Endothelial cell of umbilical vein (primary cell): Measurements from ENCODE around the gene CHN2. TPM values are rescaled to one million over a fixed set of nuclear protein-coding genes. Genes with fewer than 3 reads are reported as not detected.

Experiments
- BruUV-seq: library from RNA; stranded (reverse); fragments of 400-500 nt; replicated peaks from 2 replicates; lab custom pipeline; 2021; lab: Mats Ljungman, UMichigan
- CTCF ChIA-PET: fragments of 300-600, 350-600 bp; sonication (Branson Sonifier 250); formaldehyde crosslinking; loops from one replicate; lab custom pipeline; 2021; ENCODE audit warnings: antibody characterized with exemption, inconsistent platforms; lab: Charles Lee
- POLR2A ChIA-PET: fragments of 300-600, 350-600 bp; sonication (Branson Sonifier 250); formaldehyde crosslinking; loops from one replicate; lab custom pipeline; 2021; ENCODE audit warnings: antibody characterized with exemption, inconsistent platforms; lab: Charles Lee
- DNase-seq: peaks from one replicate; pipeline ENCODE4 v3.0.0-alpha.2; 2011; ENCODE audit warnings: low read depth, low spot score
- FAIRE-seq: peaks from 2 replicates; lab custom pipeline; 2011; peaks lifted over from hg19 to GRCh38; lab: Jason Lieb, UNC
- H2AFZ ChIP-seq: 2 replicates; pipeline ENCODE4 v1.6.0; 2012; ENCODE audit warnings: low read depth, low read length, control low read depth, inconsistent platforms
- H3K27ac ChIP-seq: 2 replicates; pipeline ENCODE4 v1.5.1; 2011; ENCODE audit warnings: low read depth, mild to moderate bottlenecking, control low read depth, low read length, moderate library complexity; ENCODE audit not compliant: insufficient read depth
- H3K27me3 ChIP-seq, 2 experiments: 2 replicates each; pipeline versions ENCODE4 v1.6.0 to v1.6.1; 2011; ENCODE audit warnings: low read length in 2 of 2, mixed read lengths in 1 of 2; ENCODE audit not compliant: control insufficient read depth in 2 of 2, insufficient read depth in 2 of 2
- H3K36me3 ChIP-seq, 2 experiments: 2 replicates in 1 of 2; 3 replicates in 1 of 2; pipeline ENCODE4 v1.5.1; 2011; ENCODE audit warnings: low read length in 2 of 2, mild to moderate bottlenecking in 1 of 2, moderate library complexity in 1 of 2; ENCODE audit not compliant: control insufficient read depth in 2 of 2, insufficient read depth in 2 of 2; ENCODE audit errors: extremely low read depth in 1 of 2
- H3K4me1 ChIP-seq: 3 replicates; pipeline ENCODE4 v1.5.1; 2011; ENCODE audit warnings: mild to moderate bottlenecking, low read length; ENCODE audit not compliant: control insufficient read depth, insufficient read depth; ENCODE audit errors: extremely low read depth
- H3K4me2 ChIP-seq: 2 replicates; pipeline ENCODE4 v1.6.1; 2011; ENCODE audit warnings: low read length, control low read depth, mixed read lengths; ENCODE audit not compliant: insufficient read depth
- H3K4me3 ChIP-seq, 3 experiments: fragments of 200-600 bp in 1 of 3; sonication (generic), shearing (Covaris generic) in 1 of 3; replicated peaks in 1 of 3; 2 replicates each; pipeline ENCODE4 v1.5.1; 2011 to 2016; ENCODE audit warnings: control low read depth in 3 of 3, low read length in 3 of 3, mild to moderate bottlenecking in 2 of 3, inconsistent platforms in 1 of 3, low read depth in 1 of 3, moderate library complexity in 1 of 3; ENCODE audit not compliant: insufficient read depth in 1 of 3
- H3K79me2 ChIP-seq: 2 replicates; pipeline ENCODE4 v1.6.0; 2012; ENCODE audit warnings: low read length, inconsistent platforms; ENCODE audit not compliant: control insufficient read depth, insufficient read depth
- H3K9ac ChIP-seq: replicated peaks from 2 replicates; pipeline ENCODE3; 2011; ENCODE audit warnings: low read length, control low read depth; ENCODE audit not compliant: insufficient read depth; ENCODE audit errors: extremely low read depth
- H3K9me1 ChIP-seq: replicated peaks from 3 replicates; pipeline ENCODE4 v1.6.0; 2011; ENCODE audit warnings: mild to moderate bottlenecking, low read length; ENCODE audit not compliant: control insufficient read depth, insufficient read depth; ENCODE audit errors: extremely low read depth
- H3K9me3 ChIP-seq: replicated peaks from 2 replicates; pipeline ENCODE4 v1.5.1; 2012; ENCODE audit warnings: low read length, inconsistent platforms; ENCODE audit not compliant: control insufficient read depth, insufficient read depth
- H4K20me1 ChIP-seq: replicated peaks from 2 replicates; pipeline ENCODE3; 2011; ENCODE audit warnings: mild to moderate bottlenecking, low read length; ENCODE audit not compliant: control insufficient read depth, insufficient read depth; ENCODE audit errors: extremely low read depth
- CTCF ChIP-seq, 2 donors: IDR thresholded peaks; 1 replicate in 1 of 2; 2 replicates in 1 of 2; pipeline ENCODE4 v1.5.1; 2011; ENCODE audit warnings: low read length in 2 of 2, mild to moderate bottlenecking in 2 of 2, moderate library complexity in 2 of 2, control low read depth in 1 of 2, inconsistent platforms in 1 of 2, low read depth in 1 of 2; ENCODE audit not compliant: insufficient read depth in 1 of 2; ENCODE audit errors: extremely low read depth in 1 of 2
- EZH2 ChIP-seq: IDR thresholded peaks from 2 replicates; pipeline ENCODE4 v1.6.1; 2012; ENCODE audit warnings: borderline replicate concordance, low read depth, mild to moderate bottlenecking, moderate library complexity, low read length, inconsistent platforms; ENCODE audit not compliant: severe bottlenecking
- FOS ChIP-seq: IDR thresholded peaks from 2 replicates; pipeline ENCODE4 v1.6.1; 2011; ENCODE audit warnings: mild to moderate bottlenecking, low read length, moderate library complexity, borderline replicate concordance; ENCODE audit not compliant: insufficient read depth
- GATA2 ChIP-seq: IDR thresholded peaks from 2 replicates; pipeline ENCODE4 v1.7.0; 2011; ENCODE audit warnings: low read depth, mild to moderate bottlenecking, moderate library complexity, mixed read lengths, low read length; ENCODE audit not compliant: insufficient read length, insufficient read depth
- JUN ChIP-seq: IDR thresholded peaks from 2 replicates; pipeline ENCODE4 v1.6.1; 2011; ENCODE audit warnings: borderline replicate concordance, low read depth; ENCODE audit not compliant: insufficient read length, insufficient read depth
- MAX ChIP-seq: IDR thresholded peaks from 2 replicates; pipeline ENCODE4 v1.6.1; 2011; ENCODE audit not compliant: insufficient read depth, insufficient read length
- MYC ChIP-seq: IDR thresholded peaks from one replicate; pipeline ENCODE4 v1.6.1; 2011; ENCODE audit warnings: mild to moderate bottlenecking, low read depth, low read length
- POLR2A ChIP-seq: IDR thresholded peaks from 2 replicates; pipeline ENCODE4 v1.6.1; 2012; ENCODE audit warnings: low read depth, mild to moderate bottlenecking, control low read depth, low read length
- POLR2AphosphoS5 ChIP-seq: IDR thresholded peaks from 2 replicates; pipeline ENCODE4 v1.6.1; 2012; ENCODE audit warnings: low read depth, mild to moderate bottlenecking, control low read depth, low read length, moderate library complexity; ENCODE audit not compliant: insufficient read depth
- dilution Hi-C: fragments of 300-500 bp; cut with MboI; formaldehyde crosslinking; loops from one replicate; pipeline ENCODE4 v1.15.0; 2019; ENCODE audit warnings: low sequenced_read_pairs; ENCODE audit not compliant: extremely low pct_ligation_motif_present
- intact Hi-C: fragments of 100-400 bp; cut with micrococcal nuclease; formaldehyde crosslinking; loops from one replicate; pipeline ENCODE4 v1.10.0; 2022
- polyA plus RNA-seq, 4 experiments: library from polyadenylated mRNA; depleted of rRNA in 3 of 4; stranded (reverse) in 3 of 4; unstranded in 1 of 4; fragments of >200 nt; gene quantifications; 2 replicates each; pipeline versions ENCODE4 v1.2.1 to v1.2.3, GENCODE V29; 2011 to 2012; ENCODE audit warnings: missing spikeins in 1 of 4
- total RNA-seq: library from RNA; stranded (reverse); gene quantifications from 2 replicates; pipeline ENCODE4 v1.2.3, GENCODE V29; 2021

The CHN2 gene
- total and polyA plus RNA-seq, 2 donors (not counting 3 experiments of a cell fraction or from before 2014, with no cell fraction given) = 1.4 to 5.0 TPM

GRCh38 chr7:29255906-29256692 lies 61.5 kb downstream of the CHN2 start:
- peak overlapping the region; percentile 10 for H3K27ac ChIP-seq
- peaks cover 18% of the 10 kb centered on the region for H3K4me1 ChIP-seq
- FAIRE-seq (peak; percentile 87), DNase-seq (peak; percentile 70)
- H3K27me3 ChIP-seq = no peaks in the 10 kb centered on the region
- dilution Hi-C loops (no loop called here), intact Hi-C loops (loop anchor here (1.0 to 2.0 kb wide), 2 partner anchors 9 to 67 kb away; no protein-coding TSS in a partner anchor)
- no peak overlapping the region for H3K4me3 ChIP-seq
- no peaks in the 10 kb centered on the region for H3K9me1 ChIP-seq
- H4K20me1 ChIP-seq = no peaks in the 10 kb centered on the region
- CTCF ChIA-PET = interaction anchor here (1.0 to 2.9 kb wide), 6 partner anchors 11 to 149 kb away, joined by 3 to 22 read pairs (median 4); partner anchors contain the start of gene CHN2
- no peaks in the 10 kb centered on the region for H3K36me3 ChIP-seq
- POLR2A ChIA-PET = no interaction called here
- H3K9ac ChIP-seq = no peak overlapping the region
- no peaks in the 10 kb centered on the region for H3K9me3 ChIP-seq
- H3K79me2 ChIP-seq = no peaks in the 10 kb centered on the region
- TF ChIP-seq FOS = peak; percentile 82
- no peak for TF ChIP-seq POLR2A
- TF ChIP-seq GATA2 = peak; percentile 55
- no peak for TF ChIP-seq MYC
- peak; percentile 57 for TF ChIP-seq JUN
- BruUV-seq = TSS peak; percentile 19
- no peak overlapping the region for H2AFZ ChIP-seq
- H3K4me2 ChIP-seq = peak overlapping the region; percentile 50

GRCh38 chr7:29256693-29257002 lies 62.1 kb downstream of the CHN2 start:
- H3K79me2 ChIP-seq = no peaks in the 10 kb centered on the region
- peaks cover 18% of the 10 kb centered on the region for H3K4me1 ChIP-seq
- H3K4me3 ChIP-seq = no peak overlapping the region
- no peaks in the 10 kb centered on the region for H3K27me3 ChIP-seq
- dilution Hi-C loops = no loop called here
- FAIRE-seq (no peak), DNase-seq (no peak)
- no peaks in the 10 kb centered on the region for H4K20me1 ChIP-seq
- no TSS peak for BruUV-seq
- POLR2A ChIA-PET = no interaction called here
- no peak overlapping the region for H2AFZ ChIP-seq
- no peak overlapping the region for H3K9ac ChIP-seq
- no peak overlapping the region for H3K27ac ChIP-seq
- H3K9me1 ChIP-seq = no peaks in the 10 kb centered on the region
- CTCF ChIA-PET = interaction anchor here (1.0 to 2.9 kb wide), 4 partner anchors 12 to 150 kb away, joined by 4 to 22 read pairs (median 5); no protein-coding TSS in a partner anchor
- TF ChIP-seq POLR2A (no peak), JUN (no peak), CTCF (IDR thresholded peaks at IDR 0.05; ENCODE audit: extremely low read depth in 1 of 2, insufficient read depth in 1 of 2, low read depth in 1 of 2, low read length in 2 of 2) (no peak), POLR2AphosphoS5 (no peak), GATA2 (no peak), MYC (no peak), MAX (no peak), EZH2 (no peak), FOS (no peak)
- H3K36me3 ChIP-seq = no peaks in the 10 kb centered on the region
- peak overlapping the region; percentile 50 for H3K4me2 ChIP-seq
- intact Hi-C loops = loop anchor here (1.0 to 2.0 kb wide), 2 partner anchors 9 to 68 kb away; no protein-coding TSS in a partner anchor
- no peaks in the 10 kb centered on the region for H3K9me3 ChIP-seq
